Measurements from ENCODE around the gene RSPO3.
A peak's percentile ranks its signal among the peaks of the same experiment; 100 is the strongest.

Gene RSPO3

GRCh38 chr6:127114214-127114760 lies 4.2 kb upstream of the RSPO3 start:
- no peak for DNase-seq (ENCODE audit: low read depth)

DNA sequence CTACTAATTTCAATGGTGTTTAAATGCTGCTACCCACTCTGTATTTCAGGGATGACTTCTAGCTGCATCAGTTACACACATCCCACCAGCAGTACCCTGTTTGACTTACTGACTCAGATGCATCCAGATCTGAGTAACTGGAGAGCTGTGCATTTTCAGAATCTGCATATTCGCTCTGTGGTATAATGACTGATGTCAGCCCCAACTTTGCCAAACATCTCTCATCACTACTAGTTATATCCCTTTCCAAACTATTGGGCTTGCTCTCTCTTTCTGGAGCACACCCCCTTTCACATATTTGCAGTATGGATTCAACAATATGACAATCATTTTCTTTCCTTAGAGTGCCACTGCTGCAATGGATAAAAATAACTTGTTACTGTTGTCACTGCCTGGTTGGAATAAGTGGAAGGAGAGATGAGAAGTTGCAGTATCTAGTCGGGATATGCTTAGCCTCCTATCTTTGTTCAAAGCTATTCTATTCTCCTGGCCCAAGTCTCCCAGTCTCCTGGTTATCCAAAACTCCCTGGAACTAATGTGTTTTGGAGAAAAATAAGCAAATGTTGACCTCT lies 3.3 kb upstream of the RSPO3 start:
- no peak for DNase-seq (ENCODE audit: low read depth)

DNA sequence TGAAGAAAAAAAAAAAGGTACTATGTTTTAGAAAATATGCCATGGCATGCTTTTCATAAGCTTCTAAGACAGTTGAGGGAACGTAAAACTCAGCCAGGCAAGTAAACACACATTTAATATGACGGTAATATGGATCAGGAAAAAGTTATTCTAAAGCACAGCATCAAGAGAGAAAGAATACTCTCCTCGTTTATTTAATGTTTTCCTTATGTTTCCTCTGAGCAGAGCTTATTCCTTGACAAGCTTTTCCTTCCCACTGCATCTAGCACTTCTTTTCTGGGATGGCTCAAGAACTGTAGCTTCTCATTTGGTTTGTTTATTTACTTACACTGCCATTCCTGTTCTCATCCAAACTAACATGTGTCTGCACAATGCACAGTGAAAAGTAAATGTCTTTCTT lies 2.7 kb upstream of the RSPO3 start:
- no peak for DNase-seq (ENCODE audit: low read depth)

DNA sequence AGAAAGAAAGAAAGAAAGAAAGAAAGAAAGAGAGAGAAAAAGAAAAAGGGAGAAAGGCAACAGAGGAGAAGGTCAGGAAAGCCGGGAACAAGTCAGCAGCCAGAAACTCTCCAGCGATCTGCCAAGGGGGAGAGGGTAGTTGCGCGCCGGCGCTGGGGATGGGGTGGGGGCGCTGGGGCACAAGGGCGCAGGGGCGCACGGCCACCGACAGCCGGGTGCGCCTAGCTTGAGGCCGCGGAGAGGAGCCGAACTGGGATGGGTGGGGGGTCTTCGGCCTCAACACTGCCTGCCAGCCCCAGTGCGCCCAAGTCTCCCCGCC lies 533 bp upstream of the RSPO3 start:
- DNase-seq (ENCODE audit: low read depth), result no peak

DNA sequence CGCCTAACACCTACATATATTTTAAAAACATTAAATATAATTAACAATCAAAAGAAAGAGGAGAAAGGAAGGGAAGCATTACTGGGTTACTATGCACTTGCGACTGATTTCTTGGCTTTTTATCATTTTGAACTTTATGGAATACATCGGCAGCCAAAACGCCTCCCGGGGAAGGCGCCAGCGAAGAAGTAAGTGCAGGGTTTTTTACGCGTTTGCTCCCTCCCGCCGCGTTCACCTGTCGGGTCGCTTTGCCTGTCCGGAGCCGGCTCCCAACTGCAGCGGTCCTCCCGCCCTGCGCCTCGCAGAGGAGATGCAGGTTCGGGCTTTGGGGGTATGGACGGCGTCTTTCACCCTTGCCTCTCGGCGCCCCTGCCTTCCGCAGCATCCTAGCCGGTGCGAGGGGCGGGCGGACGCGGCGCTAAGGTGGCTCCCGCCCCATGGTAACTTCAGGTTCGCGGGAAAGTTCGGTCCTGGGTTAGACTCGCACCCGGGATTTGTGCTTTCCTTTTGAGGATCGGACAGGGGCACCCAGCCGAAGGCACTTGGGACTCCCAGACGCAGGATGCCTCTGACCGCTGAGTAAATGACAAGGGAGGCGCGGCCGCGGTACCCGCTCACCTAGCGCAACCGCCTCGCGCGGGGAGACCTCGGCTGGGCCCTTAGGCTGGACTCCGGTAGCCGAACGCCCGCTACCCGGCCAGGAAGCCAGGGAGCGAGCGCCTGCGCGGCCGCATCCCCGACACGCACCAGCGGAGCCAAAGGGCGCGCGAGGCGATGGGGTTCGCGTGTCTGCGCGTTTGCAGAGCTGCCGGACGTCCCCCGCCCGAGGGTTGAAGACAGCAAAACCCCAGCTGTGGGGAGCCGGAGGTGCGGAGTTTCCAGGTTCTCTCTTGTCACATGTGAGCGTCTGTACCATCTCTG lies 891 bp downstream of the RSPO3 start:
- no peak for DNase-seq (ENCODE audit: low read depth)

- no peak for DNase-seq (ENCODE audit: low read depth)
Measured at GRCh38 chr6:127120023-127120786, 1.7 kb downstream of the RSPO3 start.

GRCh38 chr6:127120787-127121636 lies 2.5 kb downstream of the RSPO3 start:
- peak; percentile 31 for DNase-seq (ENCODE audit: low read depth)

GRCh38 chr6:127121637-127121960 lies 3.1 kb downstream of the RSPO3 start:
- no peak for DNase-seq (ENCODE audit: low read depth)

DNA sequence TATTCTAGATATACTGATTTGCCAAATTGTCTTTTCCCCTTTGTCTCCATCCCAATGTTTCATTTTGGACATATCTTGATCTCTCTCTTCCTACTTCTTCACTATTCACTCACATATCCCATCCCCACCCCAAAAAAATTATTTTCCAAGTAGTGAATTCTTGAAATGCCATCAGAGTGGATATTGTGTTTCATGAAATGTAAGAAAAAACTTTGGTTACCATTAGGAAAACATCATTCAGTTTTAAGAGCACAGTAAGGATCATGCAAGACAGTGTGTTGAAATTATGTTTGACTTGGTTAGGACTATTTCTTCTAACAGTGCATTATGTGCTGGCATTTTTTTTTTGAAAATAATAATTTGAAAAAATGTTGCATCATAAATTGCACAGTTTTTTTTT lies 5.7 kb downstream of the RSPO3 start:
- no peak for DNase-seq (ENCODE audit: low read depth)

DNA sequence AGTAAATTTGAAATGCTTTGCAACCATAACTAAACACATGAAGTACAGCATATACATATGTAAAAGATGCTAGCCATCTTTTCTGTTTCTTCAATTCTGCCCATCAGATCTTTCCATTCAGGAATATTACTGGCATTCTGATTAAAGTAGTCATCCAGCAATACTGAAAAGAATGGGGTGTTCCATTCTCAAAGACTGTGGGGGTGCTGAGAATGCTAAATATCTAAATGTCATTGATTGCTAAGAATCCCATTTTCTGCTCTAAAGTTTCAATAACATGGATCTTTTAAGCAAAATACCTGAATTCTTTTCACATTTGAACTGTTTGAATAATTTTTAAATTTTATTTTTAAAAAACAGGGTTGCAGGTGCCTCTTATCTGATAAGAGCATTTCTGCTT lies 6.2 kb downstream of the RSPO3 start:
- DNase-seq (ENCODE audit: low read depth), result no peak

GRCh38 chr6:127128066-127128465 lies 9.6 kb downstream of the RSPO3 start:
- no peak for DNase-seq (ENCODE audit: low read depth)

DNA sequence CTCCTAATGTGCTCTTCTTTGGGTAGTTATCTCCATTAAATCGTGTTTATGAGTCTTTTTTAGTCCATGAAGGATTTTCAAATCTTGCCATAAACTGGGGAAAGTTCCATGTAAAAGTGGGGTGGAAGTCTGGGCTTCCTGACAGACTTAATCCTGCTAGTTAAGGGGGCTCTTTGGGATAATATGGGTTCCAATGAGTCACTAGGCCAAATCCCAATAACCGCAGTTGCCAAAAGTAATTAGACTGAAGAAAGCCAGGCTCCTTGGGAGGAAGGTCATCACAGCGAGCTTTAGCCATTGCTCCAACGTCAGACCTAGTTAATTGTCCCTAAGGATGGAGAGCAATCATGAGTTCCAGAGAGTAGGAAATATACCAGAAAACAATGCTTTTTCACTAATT lies 10.8 kb downstream of the RSPO3 start:
- no peak for DNase-seq (ENCODE audit: low read depth)

- DNase-seq (ENCODE audit: low read depth), result no peak
Measured at GRCh38 chr6:127131275-127131674, 12.8 kb downstream of the RSPO3 start.

- no peak for DNase-seq (ENCODE audit: low read depth)
Measured at GRCh38 chr6:127131772-127132376, 13.4 kb downstream of the RSPO3 start.

GRCh38 chr6:127134136-127134535 lies 15.7 kb downstream of the RSPO3 start:
- no peak for DNase-seq (ENCODE audit: low read depth)

GRCh38 chr6:127136786-127137185 lies 18.3 kb downstream of the RSPO3 start:
- no peak for DNase-seq (ENCODE audit: low read depth)

GRCh38 chr6:127146932-127147331 lies 28.5 kb downstream of the RSPO3 start:
- no peak for DNase-seq (ENCODE audit: low read depth)

GRCh38 chr6:127147534-127147933 lies 29.1 kb downstream of the RSPO3 start:
- DNase-seq (ENCODE audit: low read depth), result no peak

DNA sequence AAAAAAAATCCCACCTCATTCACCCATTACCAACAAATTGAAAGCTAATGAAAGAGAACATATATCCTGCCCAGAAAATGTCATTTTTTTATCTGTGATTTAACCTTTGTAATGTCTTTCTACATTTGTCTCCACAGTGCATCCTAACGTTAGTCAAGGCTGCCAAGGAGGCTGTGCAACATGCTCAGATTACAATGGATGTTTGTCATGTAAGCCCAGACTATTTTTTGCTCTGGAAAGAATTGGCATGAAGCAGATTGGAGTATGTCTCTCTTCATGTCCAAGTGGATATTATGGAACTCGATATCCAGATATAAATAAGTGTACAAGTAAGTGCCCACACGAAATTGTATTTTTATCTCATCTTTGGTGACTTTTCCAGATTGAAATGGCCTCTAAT lies 30.0 kb downstream of the RSPO3 start:
- no peak for DNase-seq (ENCODE audit: low read depth)

DNA sequence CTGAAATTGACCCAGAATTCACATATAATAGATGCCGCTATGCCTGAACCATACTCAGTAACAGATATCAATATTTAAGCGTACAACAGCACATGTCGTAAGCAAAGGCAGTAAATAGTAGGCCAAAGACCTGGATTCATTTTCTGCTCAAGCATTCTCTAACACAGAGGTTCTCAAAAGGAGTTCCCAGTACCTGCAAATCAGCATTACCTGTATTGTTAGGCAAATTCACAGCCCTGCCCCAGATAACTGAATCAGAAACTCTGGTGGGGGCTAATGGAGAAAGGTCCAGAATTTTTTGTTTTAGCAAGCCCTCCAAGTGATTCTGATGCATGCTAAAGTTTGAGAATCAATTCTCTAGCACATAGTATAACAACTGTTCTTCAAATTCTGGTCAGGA lies 36.0 kb downstream of the RSPO3 start:
- no peak for DNase-seq (ENCODE audit: low read depth)

DNA sequence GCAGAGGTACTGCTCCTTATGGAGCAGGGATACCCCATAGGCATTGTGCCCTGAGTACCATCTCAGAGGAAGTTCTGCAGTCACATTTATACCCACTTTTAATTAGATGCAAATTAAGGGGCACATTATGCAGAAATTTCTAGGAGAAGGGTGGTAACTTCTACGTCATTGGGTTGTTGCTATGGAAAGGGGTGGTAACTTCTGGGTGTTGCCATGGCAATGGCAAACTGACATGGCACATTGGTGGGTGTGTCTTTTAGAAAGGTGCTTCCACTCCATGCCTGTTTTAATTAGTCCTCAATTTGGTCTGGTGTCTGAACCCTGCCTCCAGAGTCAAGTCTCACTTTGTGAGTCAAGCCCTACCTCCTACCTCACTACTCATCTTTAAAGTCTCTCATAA lies 42.0 kb downstream of the RSPO3 start:
- DNase-seq (ENCODE audit: low read depth), result no peak

DNA sequence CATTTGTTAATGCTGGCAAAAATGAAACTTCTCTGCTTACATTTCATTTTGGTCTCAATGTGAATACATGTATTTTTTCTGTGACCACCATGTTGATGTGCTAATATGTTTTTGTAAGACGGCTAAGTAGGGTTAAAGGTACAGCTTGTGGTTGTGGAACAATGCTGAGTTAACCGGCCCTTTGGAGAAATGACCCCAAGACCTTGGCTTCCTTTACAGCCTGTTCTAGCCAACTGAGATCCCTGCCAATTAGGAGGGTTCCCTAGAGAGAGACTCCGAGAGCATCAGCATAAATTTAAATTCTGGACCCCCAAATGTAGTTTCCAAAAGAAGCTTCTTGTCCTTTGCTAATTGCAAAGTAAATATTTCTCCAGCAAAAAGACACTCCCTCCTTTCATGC lies 44.4 kb downstream of the RSPO3 start:
- no peak for DNase-seq (ENCODE audit: low read depth)

Data from activated T-cell treated with anti-CD3 and anti-CD28 coated beads for 1 hour (primary cell).